ENCODE data around the gene LMO3. TPM values are rescaled to one million over a fixed set of nuclear protein-coding genes. Genes with fewer than 3 reads are reported as not detected.

LMO3 gene
- total and polyA plus RNA-seq, 2 of the 13 experiments (the other 11 are each of a cell fraction or from before 2014, with no cell fraction given) = not detected

- TF ChIP-seq ZBTB8A (CRISPR knock-in tag; IDR thresholded peaks at IDR 0.05; ENCODE audit: borderline replicate concordance, low read depth) (no peak), MTA3 (CRISPR knock-in tag; IDR thresholded peaks at IDR 0.05) (no peak), SCMH1 (CRISPR knock-in tag; IDR thresholded peaks at IDR 0.05; ENCODE audit: borderline replicate concordance) (no peak), CHD2 (IDR thresholded peaks at IDR 0.05; ENCODE audit: low read depth, low read length) (no peak)
Observed at GRCh38 chr12:16504200-16504599, 101.8 kb downstream of the LMO3 start (continued).

DNA sequence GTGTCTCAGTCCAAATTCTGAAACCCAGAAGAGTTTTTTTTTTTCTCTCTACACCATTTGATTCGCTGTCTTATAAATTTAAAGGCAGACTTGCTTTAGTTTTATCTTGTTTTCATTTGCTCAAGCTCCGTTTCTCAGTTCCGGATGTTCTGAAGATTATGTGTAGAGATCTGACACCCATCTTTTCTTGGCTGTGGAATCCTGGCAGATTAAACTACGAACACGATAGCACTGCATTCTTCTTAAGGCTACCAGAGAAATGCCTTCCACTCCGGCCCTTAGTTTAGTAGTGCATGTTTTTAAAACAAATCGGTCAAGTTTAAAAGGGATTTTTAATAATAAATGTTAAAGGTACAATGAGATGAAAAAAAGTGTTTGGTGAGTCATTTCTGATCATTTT, 106.4 kb downstream of the LMO3 start:
- H3K9ac ChIP-seq (ENCODE audit: insufficient read depth, low read depth, low read length) = no peak overlapping the region
- H3K4me2 ChIP-seq (ENCODE audit: low read depth, low read length) = no peak overlapping the region
- H3K36me3 ChIP-seq (replicated peaks in 1 of 2; ENCODE audit: control insufficient read depth in 1 of 2, insufficient read depth in 2 of 2, low read length in 2 of 2) = no peaks in the 10 kb centered on the region
- no peaks in the 10 kb centered on the region for H3K9me3 ChIP-seq (ENCODE audit: low read length)
- BruUV-seq (replicated peaks) = no TSS peak
- WGBS (ENCODE audit: low lambda C conversion rate) = 89% methylated on average over 7 of the region's 7 CpGs
- no peaks in the 10 kb centered on the region for H3K4me1 ChIP-seq (ENCODE audit: insufficient read depth, low read length)
- no peaks in the 10 kb centered on the region for H3K79me2 ChIP-seq (ENCODE audit: insufficient read depth, low read length)
- intact Hi-C loops (cut with micrococcal nuclease; ENCODE audit: unreplicated experiment) = no loop called here
- no peaks in the 10 kb centered on the region for H3K27me3 ChIP-seq (ENCODE audit: control insufficient read depth in 1 of 2, insufficient read depth in 2 of 2, low read length in 2 of 2)
- CTCF ChIA-PET (ENCODE audit: low intra/inter-chr PET ratio, low total read pairs) = no interaction called here
- ATAC-seq (no peak), DNase-seq (ENCODE audit: low spot score) (no peak), FAIRE-seq (no peak)
- no peak overlapping the region for H3K4me3 ChIP-seq (replicated peaks in 1 of 3; ENCODE audit: insufficient read depth in 1 of 3, low read depth in 2 of 3, low read length in 3 of 3)
- no peaks in the 10 kb centered on the region for H4K20me1 ChIP-seq (ENCODE audit: insufficient read depth, low read length)
- no peak overlapping the region for H2AFZ ChIP-seq (ENCODE audit: low read length)
- H3K27ac ChIP-seq (ENCODE audit: extremely low read length, insufficient read depth, low read length) = no peak overlapping the region
- in situ Hi-C loops (cut with HindIII; ENCODE audit: extremely low pct_ligation_motif_present, low pct_unique_long_range_greater_than_20kb) = no loop called here
- POLR2A ChIA-PET = no interaction called here
- TF ChIP-seq KLF16 (CRISPR knock-in tag; IDR thresholded peaks at IDR 0.05) = no peak
- no peak for TF ChIP-seq CBFB (CRISPR knock-in tag; IDR thresholded peaks at IDR 0.05)
- TF ChIP-seq ERF (CRISPR knock-in tag; IDR thresholded peaks at IDR 0.05) = no peak
- no peak for TF ChIP-seq NFIC (IDR thresholded peaks at IDR 0.05; ENCODE audit: low read length)
- TF ChIP-seq, protein P1, sequence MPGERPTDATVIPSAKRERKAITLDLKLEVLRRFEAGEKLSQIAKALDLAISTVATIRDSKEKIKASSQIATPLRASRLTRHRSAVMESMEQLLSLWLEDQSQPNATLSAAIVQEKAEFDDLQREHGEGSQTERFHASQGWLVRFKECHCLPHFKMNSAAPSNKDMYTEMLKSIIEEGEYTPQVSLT (CRISPR knock-in tag; IDR thresholded peaks at IDR 0.05; ENCODE audit: borderline replicate concordance, low read depth) = no peak
- TF ChIP-seq AKAP8 (CRISPR knock-in tag; IDR thresholded peaks at IDR 0.05) = no peak
- TF ChIP-seq ZNF780A (CRISPR knock-in tag; IDR thresholded peaks at IDR 0.05) = no peak
- no peak for TF ChIP-seq ZNF484 (CRISPR knock-in tag; IDR thresholded peaks at IDR 0.05; ENCODE audit: borderline replicate concordance, low read depth)
- no peak for TF ChIP-seq AGO1 (IDR thresholded peaks at IDR 0.05; ENCODE audit: low read depth, low read length, poor library complexity, severe bottlenecking)
- TF ChIP-seq KLF12 (CRISPR knock-in tag; IDR thresholded peaks at IDR 0.05; ENCODE audit: borderline replicate concordance) = no peak
- no peak for TF ChIP-seq ZNF597 (CRISPR knock-in tag; IDR thresholded peaks at IDR 0.05)
- TF ChIP-seq NONO (IDR thresholded peaks at IDR 0.05) = no peak
- TF ChIP-seq NONO (CRISPR knock-in tag; conservative IDR thresholded peaks at IDR 0.05) = no peak
- TF ChIP-seq ZFP41 (CRISPR knock-in tag; IDR thresholded peaks at IDR 0.05; ENCODE audit: borderline replicate concordance) = no peak
- no peak for TF ChIP-seq EZH2 (conservative IDR thresholded peaks at IDR 0.05; ENCODE audit: low read depth, low read length)
- TF ChIP-seq, protein P2, sequence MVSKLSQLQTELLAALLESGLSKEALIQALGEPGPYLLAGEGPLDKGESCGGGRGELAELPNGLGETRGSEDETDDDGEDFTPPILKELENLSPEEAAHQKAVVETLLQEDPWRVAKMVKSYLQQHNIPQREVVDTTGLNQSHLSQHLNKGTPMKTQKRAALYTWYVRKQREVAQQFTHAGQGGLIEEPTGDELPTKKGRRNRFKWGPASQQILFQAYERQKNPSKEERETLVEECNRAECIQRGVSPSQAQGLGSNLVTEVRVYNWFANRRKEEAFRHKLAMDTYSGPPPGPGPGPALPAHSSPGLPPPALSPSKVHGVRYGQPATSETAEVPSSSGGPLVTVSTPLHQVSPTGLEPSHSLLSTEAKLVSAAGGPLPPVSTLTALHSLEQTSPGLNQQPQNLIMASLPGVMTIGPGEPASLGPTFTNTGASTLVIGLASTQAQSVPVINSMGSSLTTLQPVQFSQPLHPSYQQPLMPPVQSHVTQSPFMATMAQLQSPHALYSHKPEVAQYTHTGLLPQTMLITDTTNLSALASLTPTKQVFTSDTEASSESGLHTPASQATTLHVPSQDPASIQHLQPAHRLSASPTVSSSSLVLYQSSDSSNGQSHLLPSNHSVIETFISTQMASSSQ (IDR thresholded peaks at IDR 0.05; ENCODE audit: low read depth) = no peak
- TF ChIP-seq, protein P2 (CRISPR knock-in tag; IDR thresholded peaks at IDR 0.05; ENCODE audit: borderline replicate concordance) = no peak

Measured in HepG2 (cell line).